GM21390 (cell line): Measurements from ENCODE around the gene JADE2.

ENCODE experiments used
- ATAC-seq: cut with Tn5 transposase; IDR thresholded peaks from one replicate; pipeline ENCODE4 v1.9.1; 2021; ENCODE audit not compliant: unreplicated experiment

Gene JADE2

DNA sequence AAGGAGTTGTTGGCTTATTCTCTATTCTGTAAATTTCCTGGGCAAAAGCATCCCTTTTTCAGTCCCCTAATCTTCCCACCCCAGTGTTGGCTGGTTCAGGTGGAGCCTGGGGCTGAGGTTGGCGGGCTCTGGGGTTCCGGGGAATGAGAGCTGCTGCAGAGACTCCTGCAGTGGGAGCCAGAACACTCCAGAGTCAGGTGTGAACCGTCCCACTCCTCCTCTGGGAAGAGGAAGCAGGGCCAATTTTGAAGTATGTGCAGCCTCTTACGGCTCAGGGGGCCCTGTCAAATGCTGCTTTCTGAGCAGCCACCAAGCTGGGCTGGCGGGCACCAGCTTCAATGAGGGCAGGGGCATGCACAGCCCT is 42.8 kb downstream of the JADE2 start:
- ATAC-seq: no peak

DNA sequence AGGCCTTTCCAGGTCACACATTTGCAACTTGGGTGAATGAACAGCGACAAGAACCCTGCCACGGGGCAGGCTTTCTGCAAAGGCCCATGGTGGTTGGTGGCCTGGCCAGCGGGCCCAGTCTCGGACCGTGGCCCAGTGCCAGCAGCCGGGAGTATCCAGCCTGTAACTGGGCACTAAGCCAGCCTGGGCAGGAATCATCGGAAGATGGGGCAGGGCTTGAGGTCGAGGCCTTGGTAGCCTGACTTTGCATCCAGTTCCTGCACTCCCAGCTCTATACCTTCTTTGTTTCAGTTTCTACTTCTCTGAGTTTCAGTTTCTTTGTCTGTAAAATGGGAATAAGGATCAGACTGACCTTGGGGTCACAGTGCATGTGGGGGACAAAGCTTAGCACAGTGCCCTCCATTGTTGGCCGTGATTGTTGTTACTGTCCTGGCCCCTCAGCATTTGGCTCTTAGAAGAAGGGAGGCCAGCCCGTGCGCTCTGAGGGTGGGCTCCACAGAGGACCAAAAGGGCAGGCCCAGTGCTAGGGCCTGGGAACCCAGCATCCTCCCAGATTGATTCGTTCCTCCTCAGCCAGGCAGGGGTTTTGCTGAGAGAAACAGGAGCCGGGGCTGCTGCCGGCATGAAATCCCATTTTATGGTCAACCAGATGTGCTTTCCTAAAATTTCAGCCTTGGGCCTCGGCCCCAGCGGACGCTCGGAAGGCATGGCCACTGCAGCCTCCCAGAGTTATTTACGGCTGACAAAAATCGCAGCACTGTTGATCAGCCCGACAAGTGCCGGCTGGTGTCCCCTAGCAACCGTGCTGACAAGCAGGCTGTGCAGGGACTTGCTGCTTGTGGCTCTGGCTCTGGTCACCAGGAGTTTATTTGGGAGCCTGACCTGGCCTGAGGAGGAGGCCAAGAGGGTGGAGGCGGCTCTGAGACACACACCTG is 43.6 kb downstream of the JADE2 start:
- no peak for ATAC-seq

- ATAC-seq: no peak
Observed at GRCh38 chr5:134569758-134570364, 44.4 kb downstream of the JADE2 start.

GRCh38 chr5:134570365-134570758 is 44.9 kb downstream of the JADE2 start:
- no peak for ATAC-seq

DNA sequence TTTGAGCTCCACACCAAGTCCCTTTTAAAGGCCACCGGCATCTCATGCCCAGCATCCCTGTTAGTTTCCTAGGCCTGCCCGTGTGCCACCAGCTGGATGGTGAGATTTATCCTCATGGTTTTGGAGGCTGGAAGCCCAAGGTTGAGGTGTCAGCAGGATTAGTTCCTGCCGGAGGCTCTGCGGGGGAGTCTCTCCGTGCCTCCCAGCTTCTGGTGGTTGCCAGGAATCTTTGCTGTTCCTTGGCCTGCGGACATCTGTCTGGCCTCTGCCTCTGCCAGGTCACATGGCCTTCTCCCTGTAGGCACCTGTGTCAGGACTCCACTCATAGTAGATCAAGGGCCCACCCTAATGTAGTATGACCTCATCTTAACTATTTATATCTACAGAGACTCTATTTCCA is 45.4 kb downstream of the JADE2 start:
- ATAC-seq: no peak

DNA sequence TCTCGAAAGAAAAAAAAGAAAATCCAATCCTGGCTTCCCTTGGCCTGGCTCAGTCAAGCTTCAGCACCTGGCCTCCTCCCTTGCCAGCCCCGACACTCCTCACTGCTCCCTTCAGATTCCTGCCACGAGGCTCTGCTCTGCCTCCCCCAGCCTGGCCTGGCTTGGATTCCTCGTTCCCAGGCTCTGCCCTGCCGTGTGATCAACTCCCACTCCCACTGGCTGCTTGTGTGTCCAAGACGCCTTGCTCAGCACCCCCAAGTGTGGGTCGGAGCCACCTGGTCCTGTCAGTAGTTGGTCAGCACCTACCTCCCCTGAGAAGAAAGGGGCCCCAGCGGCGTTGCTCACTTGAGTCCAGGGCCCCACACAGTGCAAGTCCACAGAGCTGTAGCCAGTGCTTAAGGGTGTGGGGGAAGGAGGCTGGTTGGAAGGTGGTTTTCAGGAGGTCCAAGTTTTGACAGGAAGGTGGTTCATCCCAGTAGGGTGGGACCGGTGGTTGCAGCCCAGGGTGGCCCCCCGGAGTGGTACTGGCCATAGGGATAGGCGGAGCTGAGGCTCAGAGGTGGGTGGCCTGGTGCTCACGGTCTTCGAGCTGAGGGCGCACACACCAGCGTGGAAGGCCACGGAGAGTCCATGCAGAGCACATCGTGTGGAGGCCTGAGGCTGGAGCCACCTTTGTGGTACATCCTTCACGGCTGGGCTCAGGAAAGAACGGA is 46.4 kb downstream of the JADE2 start:
- no peak for ATAC-seq

- no peak for ATAC-seq
Observed at GRCh38 chr5:134572811-134573210, 47.3 kb downstream of the JADE2 start.

- no peak for ATAC-seq
Observed at GRCh38 chr5:134574521-134574920, 49.1 kb downstream of the JADE2 start.

- no peak for ATAC-seq
Observed at GRCh38 chr5:134575316-134575715, 49.8 kb downstream of the JADE2 start.

DNA sequence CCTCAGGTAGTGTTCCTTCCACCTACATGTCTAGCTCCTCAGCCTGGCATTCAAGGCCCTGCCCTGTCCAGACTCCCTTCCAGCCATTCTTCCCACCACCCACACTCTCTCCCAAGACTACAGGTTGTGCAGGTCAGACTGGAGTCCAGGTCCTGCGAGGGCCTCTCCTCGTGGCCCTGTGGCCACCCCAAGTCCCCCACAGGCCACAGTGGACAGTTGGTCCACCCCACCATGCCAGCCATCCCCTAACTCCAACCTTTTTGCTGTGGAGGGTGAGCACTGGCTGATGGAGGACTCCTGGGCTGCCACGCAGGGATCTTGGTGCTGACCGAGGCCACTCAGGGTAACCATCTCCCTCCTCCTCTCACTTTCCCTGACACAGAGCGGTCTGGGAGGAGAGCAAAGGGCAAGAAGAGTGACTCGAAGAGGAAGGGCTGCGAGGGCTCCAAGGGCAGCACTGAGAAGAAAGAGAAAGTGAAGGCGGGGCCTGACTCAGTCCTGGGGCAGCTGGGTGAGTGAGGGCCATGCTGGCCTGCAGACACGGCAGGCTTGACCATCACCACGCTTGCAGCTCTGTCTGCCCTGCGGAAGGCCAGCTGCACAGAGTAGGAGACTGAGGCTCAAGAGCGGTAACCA is 51.0 kb downstream of the JADE2 start:
- ATAC-seq: no peak

DNA sequence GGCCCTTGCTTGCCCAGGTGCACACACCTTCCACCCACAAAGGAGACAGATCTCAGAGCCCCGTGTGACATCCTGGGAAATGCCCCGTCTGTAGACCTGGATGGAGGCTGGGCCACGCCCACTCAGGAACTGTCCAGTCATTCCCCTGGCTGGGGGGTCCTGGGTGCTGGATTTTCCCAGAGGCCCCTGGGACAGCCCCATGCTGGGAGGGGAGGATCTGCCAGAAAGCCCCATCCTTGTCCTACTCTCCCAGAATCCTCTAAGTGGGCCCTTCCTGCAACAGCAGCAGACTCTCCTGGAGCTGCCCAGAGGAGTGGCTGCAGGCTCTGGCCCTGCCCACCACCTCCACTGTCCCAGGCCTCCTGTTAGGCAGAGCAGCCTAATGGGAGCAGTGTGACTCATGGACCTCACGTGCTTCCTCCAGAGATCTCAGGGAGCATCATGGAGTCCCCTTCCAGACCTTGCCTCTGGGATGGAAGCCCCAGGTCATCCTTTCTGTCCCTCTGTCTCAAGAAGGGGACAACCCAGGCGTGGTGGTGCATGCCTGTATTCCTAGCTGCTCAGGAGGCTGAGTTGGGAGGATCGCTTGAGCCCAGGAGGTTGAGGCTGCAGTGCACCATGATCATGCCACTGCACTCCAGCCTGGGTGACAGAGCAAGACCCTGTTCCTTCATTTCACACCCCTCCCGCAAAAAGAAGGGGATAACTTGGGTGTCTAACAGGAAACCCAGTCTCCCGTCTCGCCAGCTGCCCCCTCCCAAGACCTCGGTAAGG is 51.7 kb downstream of the JADE2 start:
- no peak for ATAC-seq

DNA sequence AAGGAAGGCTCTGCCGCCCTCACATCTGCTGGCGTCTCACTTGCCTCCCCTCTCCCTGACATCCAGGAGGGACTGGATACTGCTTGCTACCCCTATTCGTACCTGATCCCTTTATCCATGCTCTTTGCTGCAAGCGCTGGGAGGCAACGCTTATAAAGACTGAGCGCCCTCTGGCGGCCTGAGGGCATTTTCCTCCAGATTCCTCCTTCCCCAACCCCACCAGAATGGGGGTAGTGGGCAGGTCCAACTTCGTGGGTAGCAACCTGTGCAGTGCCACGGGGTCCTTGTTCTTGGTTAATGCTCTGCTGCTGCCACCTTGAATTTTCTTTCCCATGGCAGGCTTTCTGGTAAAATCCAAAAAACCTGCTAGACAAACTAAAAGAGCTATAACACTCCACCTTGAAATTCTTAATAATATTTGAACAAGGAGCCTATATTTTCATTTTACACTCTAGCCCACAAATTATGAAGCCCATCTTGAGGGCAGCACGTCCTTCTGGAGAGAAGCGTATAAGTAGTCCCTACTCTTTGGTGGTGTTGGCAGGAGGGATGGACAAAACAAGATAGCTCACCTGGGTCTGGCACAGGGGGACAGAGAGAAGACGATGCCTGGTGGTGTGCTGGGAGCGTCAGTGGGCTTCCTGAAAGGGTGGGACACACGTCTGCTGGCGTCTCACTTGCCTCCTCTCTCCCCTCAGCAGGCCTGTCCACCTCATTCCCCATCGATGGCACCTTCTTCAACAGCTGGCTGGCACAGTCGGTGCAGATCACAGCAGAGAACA is 52.5 kb downstream of the JADE2 start:
- no peak for ATAC-seq

DNA sequence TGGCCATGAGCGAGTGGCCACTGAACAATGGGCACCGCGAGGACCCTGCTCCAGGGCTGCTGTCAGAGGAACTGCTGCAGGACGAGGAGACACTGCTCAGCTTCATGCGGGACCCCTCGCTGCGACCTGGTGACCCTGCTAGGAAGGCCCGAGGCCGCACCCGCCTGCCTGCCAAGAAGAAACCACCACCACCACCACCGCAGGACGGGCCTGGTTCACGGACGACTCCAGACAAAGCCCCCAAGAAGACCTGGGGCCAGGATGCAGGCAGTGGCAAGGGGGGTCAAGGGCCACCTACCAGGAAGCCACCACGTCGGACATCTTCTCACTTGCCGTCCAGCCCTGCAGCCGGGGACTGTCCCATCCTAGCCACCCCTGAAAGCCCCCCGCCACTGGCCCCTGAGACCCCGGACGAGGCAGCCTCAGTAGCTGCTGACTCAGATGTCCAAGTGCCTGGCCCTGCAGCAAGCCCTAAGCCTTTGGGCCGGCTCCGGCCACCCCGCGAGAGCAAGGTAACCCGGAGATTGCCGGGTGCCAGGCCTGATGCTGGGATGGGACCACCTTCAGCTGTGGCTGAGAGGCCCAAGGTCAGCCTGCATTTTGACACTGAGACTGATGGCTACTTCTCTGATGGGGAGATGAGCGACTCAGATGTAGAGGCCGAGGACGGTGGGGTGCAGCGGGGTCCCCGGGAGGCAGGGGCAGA is 53.3 kb downstream of the JADE2 start:
- no peak for ATAC-seq

DNA sequence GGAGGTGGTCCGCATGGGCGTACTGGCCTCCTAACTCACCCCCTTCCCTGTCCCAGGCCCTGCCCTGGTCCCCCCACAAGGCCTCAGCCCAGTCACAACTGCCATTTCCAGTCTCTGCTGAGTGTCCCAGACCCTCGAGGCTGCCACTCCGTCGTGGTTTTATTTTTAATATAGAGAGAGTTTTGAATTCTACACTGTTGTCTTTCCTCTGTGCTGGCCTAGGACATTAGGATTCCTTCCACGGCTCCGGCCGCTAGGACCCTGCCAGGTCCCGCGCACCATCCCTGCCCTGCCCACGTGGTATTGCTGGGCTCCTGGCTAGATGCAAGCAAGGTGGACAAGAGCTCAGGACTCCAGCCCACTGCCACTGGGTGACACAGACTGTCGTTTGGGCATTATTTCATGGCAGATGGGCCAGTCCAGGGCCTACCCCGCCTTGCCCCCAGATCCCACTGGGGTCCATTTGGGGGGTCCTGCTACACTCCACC is 53.9 kb downstream of the JADE2 start:
- no peak for ATAC-seq

GRCh38 chr5:134580001-134580460 is 54.6 kb downstream of the JADE2 start:
- no peak for ATAC-seq

DNA sequence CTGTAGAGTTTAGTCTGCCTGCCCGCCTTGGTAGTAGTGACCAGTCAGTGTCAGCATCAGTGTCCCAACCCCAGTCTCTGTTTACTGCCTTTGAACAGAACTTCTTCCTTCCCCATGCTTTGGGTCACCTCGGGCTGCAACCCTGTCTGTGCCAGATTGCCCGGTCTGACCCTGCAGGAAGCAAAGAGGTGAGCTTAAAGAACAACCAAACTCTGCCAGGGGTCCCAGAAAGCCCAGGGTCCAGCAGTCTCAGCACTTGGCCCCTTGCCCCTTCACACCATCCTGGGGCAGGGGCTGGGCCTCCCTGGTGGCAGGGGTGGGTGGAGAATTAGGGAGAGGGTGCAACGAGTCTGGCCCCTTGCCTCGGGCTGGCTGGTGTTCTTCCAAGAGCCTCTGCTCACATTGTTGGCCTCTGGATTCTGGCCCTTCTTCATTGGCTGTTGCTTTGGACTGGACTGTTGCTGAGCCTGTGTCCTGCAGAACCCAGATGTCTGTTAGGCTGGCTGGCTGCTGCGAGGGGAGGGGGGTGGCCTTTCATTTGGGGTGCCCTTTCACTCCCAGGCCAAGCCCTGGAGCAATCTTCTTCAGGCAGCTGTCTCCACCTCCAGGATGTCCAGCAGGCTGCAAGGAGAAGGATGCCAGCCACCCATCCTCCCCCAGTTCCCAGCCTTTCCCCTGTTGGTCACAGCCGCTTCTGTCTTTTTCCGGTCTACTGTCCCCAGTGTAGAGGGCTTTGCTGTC is 55.9 kb downstream of the JADE2 start:
- ATAC-seq: no peak

GRCh38 chr5:134582281-134582680 is 56.8 kb downstream of the JADE2 start:
- ATAC-seq: no peak

DNA sequence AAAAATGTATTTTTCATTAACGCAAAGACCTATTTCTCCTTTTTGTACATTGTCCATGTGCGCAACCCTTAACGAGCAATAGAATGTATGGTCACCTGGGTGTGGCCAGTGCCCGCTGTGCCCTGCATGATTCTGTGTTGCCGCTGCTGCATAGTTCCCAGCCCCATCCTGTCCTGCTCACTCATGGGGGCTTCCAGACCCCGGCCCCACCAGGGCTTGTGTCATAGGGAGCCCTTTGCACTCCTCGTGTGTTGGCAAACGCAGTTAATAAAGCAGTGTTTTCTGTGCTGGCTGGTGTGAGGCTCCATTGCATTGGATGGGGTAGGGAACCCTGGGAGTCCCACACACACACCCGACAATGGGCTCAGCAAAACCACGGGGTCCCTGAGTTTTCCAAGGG is 57.5 kb downstream of the JADE2 start:
- ATAC-seq: no peak
